ENCODE data around the gene CDC25B. TPM values are rescaled to one million over a fixed set of nuclear protein-coding genes. Genes with fewer than 3 reads are reported as not detected.
A peak's percentile ranks its signal among the peaks of the same experiment; 100 is the strongest.

CDC25B gene
- total and polyA plus RNA-seq, 2 of the 13 experiments (the other 11 are each of a cell fraction or from before 2014, with no cell fraction given): 14.5 to 19.4 TPM

GRCh38 chr20:3843490-3843889 lies 47.4 kb downstream of the CDC25B start (continued):
- no peak for TF ChIP-seq BHLHE40 (IDR thresholded peaks at IDR 0.05; ENCODE audit: low read length)
- TF ChIP-seq KDM5A (IDR thresholded peaks at IDR 0.05; ENCODE audit: borderline replicate concordance, low read length): no peak
- TF ChIP-seq PAXIP1 (CRISPR knock-in tag; conservative IDR thresholded peaks at IDR 0.05): peak; percentile 46
- TF ChIP-seq ELF1 (CRISPR knock-in tag; IDR thresholded peaks at IDR 0.05): no peak
- TF ChIP-seq ZNF761 (CRISPR knock-in tag; conservative IDR thresholded peaks at IDR 0.05): no peak
- 0 out of 4 replicates have a peak, but pooled peaks of 1 of the 2 experiments have one; percentile 22 for TF ChIP-seq KLF16 (CRISPR knock-in tag; IDR thresholded peaks at IDR 0.05)
- TF ChIP-seq STAT6 (CRISPR knock-in tag; IDR thresholded peaks at IDR 0.05; ENCODE audit: borderline replicate concordance): no peak
- no peak for TF ChIP-seq FOXC1 (CRISPR knock-in tag; IDR thresholded peaks at IDR 0.05; ENCODE audit: borderline replicate concordance)
- no peak for TF ChIP-seq ZNF253 (CRISPR knock-in tag; IDR thresholded peaks at IDR 0.05; ENCODE audit: borderline replicate concordance)
- no peak for TF ChIP-seq ZBTB44 (CRISPR knock-in tag; IDR thresholded peaks at IDR 0.05)
- TF ChIP-seq ZNF101 (CRISPR knock-in tag; IDR thresholded peaks at IDR 0.05; ENCODE audit: borderline replicate concordance, low read depth): no peak
- TF ChIP-seq NCOA5 (CRISPR knock-in tag; IDR thresholded peaks at IDR 0.05): no peak
- no peak for TF ChIP-seq SETDB1 (CRISPR knock-in tag; IDR thresholded peaks at IDR 0.05; ENCODE audit: borderline replicate concordance)
- TF ChIP-seq FOSL1 (CRISPR knock-in tag; IDR thresholded peaks at IDR 0.05; ENCODE audit: borderline replicate concordance): peak; percentile 41; the same call in 1 of the 2 replicates
- no peak for TF ChIP-seq RERE (CRISPR knock-in tag; IDR thresholded peaks at IDR 0.05; ENCODE audit: low read depth)
- no peak for TF ChIP-seq ZNF580 (CRISPR knock-in tag; IDR thresholded peaks at IDR 0.05; ENCODE audit: borderline replicate concordance, low read depth)

Measured in HepG2 (cell line).